NCI-H1092 treated with DMSO at 0.1 percent for 48 hours (cell line): ENCODE data around the gene MBD3.

Experiments
- DNase-seq: peaks from one replicate; lab custom pipeline; 2025; lab: John Stamatoyannopoulos, UW

Gene MBD3

GRCh38 chr19:1571358-1571757, 21.3 kb downstream of the MBD3 start:
- DNase-seq: no peak

GRCh38 chr19:1570836-1571235, 21.8 kb downstream of the MBD3 start:
- DNase-seq: no peak

GRCh38 chr19:1569997-1570396, 22.7 kb downstream of the MBD3 start:
- DNase-seq: no peak

- DNase-seq: peak; percentile 44
These were observed 24.2 kb downstream of the MBD3 start, which contains the start of gene MEX3D for GRCh38 chr19:1568320-1569019. Gene MEX3D, minus strand, starts transcription at chr19:1568325. Its CDS starts 267 bp downstream, at chr19:1568058.

GRCh38 chr19:1567848-1568227, 24.8 kb downstream of the MBD3 start:
- DNase-seq: no peak

- no peak for DNase-seq
These were observed 25.4 kb downstream of the MBD3 start for GRCh38 chr19:1567116-1567847.

- DNase-seq: peak; percentile 79
These were observed 26.1 kb downstream of the MBD3 start for GRCh38 chr19:1566392-1567115.

GRCh38 chr19:1563251-1563650, 29.4 kb downstream of the MBD3 start:
- DNase-seq: no peak

GRCh38 chr19:1561236-1561842, 31.3 kb downstream of the MBD3 start:
- DNase-seq: no peak

- no peak for DNase-seq
These were observed 32.3 kb downstream of the MBD3 start for GRCh38 chr19:1560286-1560882.

- no peak for DNase-seq
These were observed 34.1 kb downstream of the MBD3 start for GRCh38 chr19:1558552-1558951.

- DNase-seq: no peak
These were observed 36.1 kb downstream of the MBD3 start for GRCh38 chr19:1556390-1557070.

GRCh38 chr19:1555487-1556389, 36.9 kb downstream of the MBD3 start:
- no peak for DNase-seq

- no peak for DNase-seq
These were observed 37.7 kb downstream of the MBD3 start for GRCh38 chr19:1554968-1555367.

GRCh38 chr19:1553415-1553814, 39.2 kb downstream of the MBD3 start:
- DNase-seq: no peak

- DNase-seq: no peak
These were observed 41.3 kb downstream of the MBD3 start for GRCh38 chr19:1551068-1552040.

- DNase-seq: no peak
These were observed 43.2 kb downstream of the MBD3 start for GRCh38 chr19:1549332-1549945.

- no peak for DNase-seq
These were observed 52.2 kb downstream of the MBD3 start for GRCh38 chr19:1540365-1540925.
